D721Med (cell line): ENCODE data around the gene PGS1.

Experiments used
- DNase-seq: peaks from one replicate; pipeline ENCODE4 v3.0.0; 2011; ENCODE audit warnings: low spot score; ENCODE audit not compliant: insufficient read length
- FAIRE-seq: peaks from 2 replicates; lab custom pipeline; 2011; peaks lifted over from hg19 to GRCh38; lab: Jason Lieb, UNC
- CTCF ChIP-seq: IDR thresholded peaks from 2 replicates; pipeline ENCODE4 v1.5.1; 2012; ENCODE audit warnings: mild to moderate bottlenecking, control low read depth; ENCODE audit not compliant: insufficient read depth; ENCODE audit errors: missing control alignments

PGS1 gene

DNA sequence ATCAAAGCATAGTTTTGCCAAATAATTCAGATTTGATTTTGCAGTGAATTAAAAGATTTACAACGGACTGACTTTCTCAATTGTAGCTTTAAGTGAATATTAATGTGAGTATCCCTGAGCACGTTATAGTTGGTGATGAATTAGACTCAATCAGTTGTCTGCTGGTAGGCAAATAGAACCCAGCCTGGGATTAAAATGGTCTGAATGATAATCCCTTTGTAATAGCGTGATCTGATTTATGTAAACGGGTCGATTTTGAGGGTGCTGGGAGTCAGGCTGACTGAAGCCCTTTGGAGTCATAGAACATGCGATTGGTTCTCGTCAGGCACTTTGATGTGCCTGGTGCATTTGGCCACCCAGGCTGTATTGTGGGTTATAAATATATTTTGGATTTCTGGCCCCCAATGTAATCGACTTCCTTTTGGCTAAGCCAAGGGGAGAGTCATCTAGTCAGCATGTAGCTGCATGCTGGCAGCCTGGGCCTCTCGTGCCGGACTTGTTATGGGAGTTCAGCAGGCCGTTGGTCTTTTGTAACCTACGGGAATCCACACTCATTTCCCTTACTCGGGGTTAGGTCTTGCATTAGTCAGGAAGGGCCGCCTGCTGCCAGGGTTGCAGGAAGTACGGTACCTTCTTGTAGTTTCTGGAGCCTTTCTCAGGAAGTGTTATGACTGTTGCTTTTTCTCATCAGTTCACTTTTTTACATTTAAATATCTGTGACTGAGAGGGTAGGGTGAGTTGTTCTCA, 5.4 kb downstream of the PGS1 start:
- DNase-seq (peak; percentile 74), FAIRE-seq (no peak)
- TF ChIP-seq CTCF, result no peak

GRCh38 chr17:78384479-78385175, 6.2 kb downstream of the PGS1 start:
- FAIRE-seq, result no peak
- TF ChIP-seq CTCF, result no peak
- no peak for DNase-seq

- no peak for TF ChIP-seq CTCF
- DNase-seq (no peak), FAIRE-seq (no peak)
Measured at GRCh38 chr17:78387977-78388941, 9.8 kb downstream of the PGS1 start.

DNA sequence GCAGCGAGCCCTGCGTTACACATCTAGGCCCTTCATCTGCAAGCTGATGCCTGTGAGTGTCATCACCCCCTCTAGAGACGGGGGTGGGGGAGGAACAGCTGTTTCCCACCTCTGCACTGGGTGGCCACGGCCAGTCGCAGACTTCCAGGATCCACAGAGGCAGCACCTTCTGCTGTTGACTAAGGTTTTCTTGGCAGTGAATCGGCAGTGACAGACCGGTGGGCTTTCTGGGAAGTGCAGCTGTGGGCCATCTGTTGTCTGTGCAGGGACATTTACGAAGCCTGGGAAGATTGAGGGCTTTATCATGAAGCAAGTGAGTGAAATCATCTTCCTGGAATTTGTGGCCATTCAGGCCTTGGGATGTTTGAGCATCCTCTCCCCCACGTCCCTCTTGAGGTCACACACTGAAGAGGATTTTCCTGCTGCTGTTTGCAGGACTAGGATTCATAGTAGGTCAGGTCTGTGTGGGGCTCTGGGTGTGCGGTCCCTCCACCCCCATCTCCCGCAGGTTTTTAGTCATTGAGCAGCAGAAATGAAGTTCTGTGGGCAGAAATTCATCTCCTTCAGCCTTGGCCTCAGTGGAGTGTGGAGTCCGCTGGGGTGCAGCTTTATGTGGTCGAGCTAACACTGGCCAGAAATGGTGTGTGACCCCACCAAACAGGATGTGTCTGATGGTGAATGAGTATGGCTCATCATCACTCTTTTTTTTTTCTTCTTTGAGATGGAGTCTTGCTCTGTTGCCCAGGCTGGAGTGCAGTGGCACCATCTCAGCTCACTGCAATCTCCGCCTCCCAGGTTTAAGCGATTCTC, 12.0 kb downstream of the PGS1 start:
- FAIRE-seq, result no peak
- no peak for DNase-seq

DNA sequence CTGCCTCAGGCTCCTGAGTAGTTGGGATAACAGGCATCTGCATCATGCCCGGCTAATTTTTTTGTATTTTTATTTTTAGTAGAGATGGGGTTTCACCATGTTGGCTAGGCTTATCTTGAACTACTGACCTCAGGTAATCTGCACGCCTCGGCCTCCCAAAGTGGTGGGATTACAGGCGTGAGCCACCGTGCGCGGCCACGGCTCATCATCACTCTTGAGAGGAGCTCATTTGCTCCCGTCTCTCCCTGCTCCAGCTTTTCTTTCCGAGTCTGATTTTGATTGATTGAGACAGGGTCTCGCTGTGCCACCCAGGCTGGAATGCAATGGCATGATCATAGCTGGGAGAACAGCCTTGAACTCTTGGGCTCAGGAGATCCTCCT, 12.6 kb downstream of the PGS1 start:
- TF ChIP-seq CTCF, result no peak
- DNase-seq, result no peak
- no peak for FAIRE-seq

More for the DNA sequence above, 12.0 kb downstream of the PGS1 start:
- no peak for TF ChIP-seq CTCF

DNA sequence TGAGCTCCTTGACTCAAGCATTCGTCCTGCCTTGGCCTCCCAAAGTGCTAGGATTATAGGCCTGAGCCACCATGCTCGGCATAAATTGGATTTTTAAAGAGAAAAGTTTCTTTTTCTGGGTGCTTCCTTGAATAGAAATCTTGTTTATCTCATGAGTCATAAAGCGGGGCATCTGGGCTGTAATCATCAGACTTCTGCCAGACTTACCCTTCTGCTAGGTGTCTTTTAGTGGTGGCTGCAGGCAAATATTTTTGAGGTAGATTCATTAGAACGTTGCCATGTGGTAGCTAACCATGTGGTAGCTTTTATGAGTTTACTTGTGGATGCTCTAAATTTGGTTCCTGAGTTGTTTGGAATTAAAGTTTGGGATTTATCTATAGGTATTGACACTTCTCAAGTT, 13.4 kb downstream of the PGS1 start:
- FAIRE-seq, result no peak
- TF ChIP-seq CTCF, result no peak
- DNase-seq, result no peak
